ENCODE data around the gene ETF1. TPM values are rescaled to one million over a fixed set of nuclear protein-coding genes. Genes with fewer than 3 reads are reported as not detected.

Gene ETF1
- total and polyA plus RNA-seq, 2 donors (not counting 1 experiment from before 2014, with no cell fraction given), result 10.2 to 50.5 TPM

DNA sequence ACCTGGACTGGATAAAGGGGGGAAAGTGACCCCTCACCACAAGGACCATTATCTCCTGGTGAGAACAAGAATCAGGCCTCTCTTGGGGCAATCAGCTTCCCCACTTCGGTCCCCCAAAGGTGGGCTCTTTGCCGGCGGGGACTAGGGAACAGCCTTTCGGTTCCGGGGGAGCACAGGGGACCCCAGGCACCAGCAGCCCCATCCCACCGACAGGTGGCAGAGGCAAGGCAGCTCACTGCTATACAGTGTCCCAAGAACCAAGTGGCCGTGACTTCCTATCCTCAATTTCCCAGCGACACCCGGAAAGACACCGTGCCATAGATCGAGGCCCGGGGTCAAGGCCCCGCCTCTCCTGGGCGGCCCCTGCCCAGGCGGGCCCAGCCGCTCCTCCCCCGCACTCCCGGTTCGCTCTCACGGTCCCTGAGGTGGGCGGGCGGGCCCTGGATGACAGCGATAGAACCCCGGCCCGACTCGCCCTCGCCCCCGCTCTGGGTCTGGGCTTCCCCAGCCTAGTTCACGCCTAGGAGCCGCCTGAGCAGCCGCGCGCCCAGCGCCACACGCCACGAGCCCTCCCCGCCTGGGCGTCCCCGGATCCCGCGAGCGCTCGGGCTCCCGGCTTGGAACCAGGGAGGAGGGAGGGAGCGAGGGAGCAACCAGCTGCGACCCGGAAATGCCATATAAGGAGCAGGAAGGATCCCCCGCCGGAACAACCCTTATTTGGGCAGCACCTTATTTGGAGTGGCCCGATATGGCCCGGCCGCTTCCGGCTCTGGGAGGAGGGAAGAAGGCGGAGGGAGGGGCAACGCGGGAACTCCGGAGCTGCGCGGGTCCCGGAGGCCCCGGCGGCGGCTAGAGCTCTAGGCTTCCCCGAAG lies 78.4 kb downstream of the ETF1 start:
- Mint-ChIP-seq H3K27me3 (no peaks in the 10 kb centered on the region), H3K27ac (peak overlapping the region; percentile 81), H3K4me1 (peaks cover 46% of the 10 kb centered on the region), H3K4me3 (peak overlapping the region; percentile 94), H3K9me3 (ENCODE audit: insufficient read depth) (no peaks in the 10 kb centered on the region)
- intact Hi-C loops (cut with micrococcal nuclease), result loop anchor here (1.0 to 10.0 kb wide), 10 partner anchors 14 to 940 kb away; partner anchors contain the start of genes CDC23, ETF1, FAM53C and HSPA9
- peak overlapping the region; percentile 87 for H2AFZ ChIP-seq (ENCODE audit: insufficient read depth, low read depth, low read length, poor library complexity, severe bottlenecking)
- ATAC-seq (ENCODE audit: low read depth), result peak; percentile 66
- no peaks in the 10 kb centered on the region for H3K27me3 ChIP-seq (replicated peaks in 1 of 4; ENCODE audit: control extremely low read depth in 1 of 4, control insufficient read depth in 3 of 4, insufficient read depth in 4 of 4, low read length in 3 of 4)
- WGBS (ENCODE audit: insufficient coverage), result under 1% methylated on average over 64 of the region's 64 CpGs
- peaks cover 25% of the 10 kb centered on the region for H4K20me1 ChIP-seq (ENCODE audit: control insufficient read depth, insufficient read depth, low read length, poor library complexity, severe bottlenecking)
- peaks cover 0 to 2% of the 10 kb centered on the region in 2 experiments for H3K36me3 ChIP-seq (replicated peaks in 1 of 2; ENCODE audit: control extremely low read depth in 1 of 2, control insufficient read depth in 1 of 2, extremely low read depth in 1 of 2, insufficient read depth in 2 of 2, low read length in 1 of 2)
- peaks cover 0 to under 1% (median 0%) of the 10 kb centered on the region in 3 donors for H3K9me3 ChIP-seq (ENCODE audit: control extremely low read depth in 1 of 3, control insufficient read depth in 2 of 3, insufficient read depth in 1 of 3, low read length in 2 of 3)
- peaks cover 3% of the 10 kb centered on the region for H3K79me2 ChIP-seq (ENCODE audit: control insufficient read depth, insufficient read depth, low read length)
- DNase-seq, result peak; percentile 99
- H3K27ac ChIP-seq (ENCODE audit: low read length in 2 of 2), result peak overlapping the region; percentile 89 to 98
- H3K4me1 ChIP-seq (ENCODE audit: control insufficient read depth in 2 of 2, insufficient read depth in 2 of 2, low read length in 2 of 2), result peaks cover 21 to 37% of the 10 kb centered on the region in 2 donors
- H3K4me3 ChIP-seq (ENCODE audit: control extremely low read depth in 1 of 5, extremely low read depth in 1 of 5, insufficient read depth in 1 of 5, low read depth in 2 of 5, low read length in 4 of 5), result peak overlapping the region; percentile 57 to 98 (median 67)
- CTCF ChIA-PET, result interaction anchor here (0.7 to 9.3 kb wide), 9 partner anchors 9 to 126 kb away, joined by 3 to 65 read pairs (median 5); partner anchors contain the start of genes FAM53C and REEP2
- TF ChIP-seq, protein P1, sequence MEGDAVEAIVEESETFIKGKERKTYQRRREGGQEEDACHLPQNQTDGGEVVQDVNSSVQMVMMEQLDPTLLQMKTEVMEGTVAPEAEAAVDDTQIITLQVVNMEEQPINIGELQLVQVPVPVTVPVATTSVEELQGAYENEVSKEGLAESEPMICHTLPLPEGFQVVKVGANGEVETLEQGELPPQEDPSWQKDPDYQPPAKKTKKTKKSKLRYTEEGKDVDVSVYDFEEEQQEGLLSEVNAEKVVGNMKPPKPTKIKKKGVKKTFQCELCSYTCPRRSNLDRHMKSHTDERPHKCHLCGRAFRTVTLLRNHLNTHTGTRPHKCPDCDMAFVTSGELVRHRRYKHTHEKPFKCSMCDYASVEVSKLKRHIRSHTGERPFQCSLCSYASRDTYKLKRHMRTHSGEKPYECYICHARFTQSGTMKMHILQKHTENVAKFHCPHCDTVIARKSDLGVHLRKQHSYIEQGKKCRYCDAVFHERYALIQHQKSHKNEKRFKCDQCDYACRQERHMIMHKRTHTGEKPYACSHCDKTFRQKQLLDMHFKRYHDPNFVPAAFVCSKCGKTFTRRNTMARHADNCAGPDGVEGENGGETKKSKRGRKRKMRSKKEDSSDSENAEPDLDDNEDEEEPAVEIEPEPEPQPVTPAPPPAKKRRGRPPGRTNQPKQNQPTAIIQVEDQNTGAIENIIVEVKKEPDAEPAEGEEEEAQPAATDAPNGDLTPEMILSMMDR (IDR thresholded peaks at IDR 0.05), result peak; percentile 73
- no peak for TF ChIP-seq EZH2 (IDR thresholded peaks at IDR 0.05; ENCODE audit: borderline replicate concordance, insufficient read depth, low read depth, low read length, poor library complexity, severe bottlenecking)
- POLR2A ChIA-PET, result interaction anchor here (0.8 to 1.9 kb wide), 5 partner anchors 26 to 112 kb away, joined by 4 to 7 read pairs (median 5); partner anchors contain the start of genes ETF1, HSPA9 and KDM3B
- H3K4me2 ChIP-seq (replicated peaks; ENCODE audit: low read depth, low read length, poor library complexity, severe bottlenecking), result peak overlapping the region; percentile 100
- peak overlapping the region; percentile 91 for H3K9ac ChIP-seq (ENCODE audit: low read length)

Data from B cell (primary cell).